ENCODE measurements around the gene SEPTIN8.

DNA sequence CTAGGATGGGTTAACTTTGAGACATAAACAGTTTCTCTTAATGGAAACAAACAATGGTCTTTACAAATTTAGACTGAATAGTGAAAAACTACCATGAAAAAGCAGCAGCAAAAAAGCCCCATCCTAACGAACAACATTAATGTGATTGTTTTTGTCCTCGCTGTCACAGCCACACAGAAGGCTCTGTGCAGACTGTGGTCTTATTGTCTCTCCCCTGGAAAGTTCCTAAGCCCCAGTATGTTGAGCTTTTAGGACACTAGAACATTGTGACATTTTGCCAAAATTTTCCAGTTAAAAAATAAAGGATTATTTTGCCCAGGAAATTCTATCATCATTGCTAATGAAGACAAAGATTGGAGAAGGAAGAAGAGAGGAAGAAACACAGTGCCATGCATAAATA, 23.5 kb upstream of the SEPTIN8 start:
- TF ChIP-seq, protein P1, sequence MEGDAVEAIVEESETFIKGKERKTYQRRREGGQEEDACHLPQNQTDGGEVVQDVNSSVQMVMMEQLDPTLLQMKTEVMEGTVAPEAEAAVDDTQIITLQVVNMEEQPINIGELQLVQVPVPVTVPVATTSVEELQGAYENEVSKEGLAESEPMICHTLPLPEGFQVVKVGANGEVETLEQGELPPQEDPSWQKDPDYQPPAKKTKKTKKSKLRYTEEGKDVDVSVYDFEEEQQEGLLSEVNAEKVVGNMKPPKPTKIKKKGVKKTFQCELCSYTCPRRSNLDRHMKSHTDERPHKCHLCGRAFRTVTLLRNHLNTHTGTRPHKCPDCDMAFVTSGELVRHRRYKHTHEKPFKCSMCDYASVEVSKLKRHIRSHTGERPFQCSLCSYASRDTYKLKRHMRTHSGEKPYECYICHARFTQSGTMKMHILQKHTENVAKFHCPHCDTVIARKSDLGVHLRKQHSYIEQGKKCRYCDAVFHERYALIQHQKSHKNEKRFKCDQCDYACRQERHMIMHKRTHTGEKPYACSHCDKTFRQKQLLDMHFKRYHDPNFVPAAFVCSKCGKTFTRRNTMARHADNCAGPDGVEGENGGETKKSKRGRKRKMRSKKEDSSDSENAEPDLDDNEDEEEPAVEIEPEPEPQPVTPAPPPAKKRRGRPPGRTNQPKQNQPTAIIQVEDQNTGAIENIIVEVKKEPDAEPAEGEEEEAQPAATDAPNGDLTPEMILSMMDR (IDR thresholded peaks at IDR 0.05; ENCODE audit: insufficient read depth, low read depth, low read length): no peak
- TF ChIP-seq EZH2 (IDR thresholded peaks at IDR 0.05; ENCODE audit: insufficient read depth, low read length): no peak
